Measurements from ENCODE around the gene MRRF. TPM values are rescaled to one million over a fixed set of nuclear protein-coding genes. Genes with fewer than 3 reads are reported as not detected.

The MRRF gene
- total and polyA plus RNA-seq, 2 experiments from 2014 or later, result 23.7 to 30.8 TPM

GRCh38 chr9:122332083-122332482, 67.4 kb downstream of the MRRF start:
- no peaks in the 10 kb centered on the region for H3K79me2 ChIP-seq (ENCODE audit: insufficient read depth)
- H3K4me1 ChIP-seq (ENCODE audit: insufficient read depth), result no peaks in the 10 kb centered on the region
- peaks cover 4% of the 10 kb centered on the region; the same call in 1 of the 2 replicates for H3K36me3 ChIP-seq (ENCODE audit: low read depth)
- H3K9me3 ChIP-seq (ENCODE audit: low read depth), result no peaks in the 10 kb centered on the region
- H3K4me2 ChIP-seq (ENCODE audit: unreplicated experiment), result no peak overlapping the region
- no peak for TF ChIP-seq EZH2 (IDR thresholded peaks at IDR 0.05; ENCODE audit: insufficient read depth, poor library complexity, severe bottlenecking)
- no peak for TF ChIP-seq EZH2phosphoT487 (IDR thresholded peaks at IDR 0.05; ENCODE audit: insufficient read depth, low read depth)
- H3K4me3 ChIP-seq, result no peak overlapping the region
- H4K20me1 ChIP-seq (ENCODE audit: insufficient read depth), result no peaks in the 10 kb centered on the region
- WGBS, 2 experiments (ENCODE audit: low coverage in 1 of 2, low lambda C conversion rate in 2 of 2, missing lambda C conversion rate in 2 of 2), result 63 to 66% methylated on average over 6 of the region's 6 CpGs
- no peak overlapping the region for H2AFZ ChIP-seq
- no peaks in the 10 kb centered on the region for H3K27me3 ChIP-seq (replicated peaks; ENCODE audit: insufficient read depth)
- H3K9ac ChIP-seq, result no peak overlapping the region
- no peak for DNase-seq
- no peaks in the 10 kb centered on the region for H3F3A ChIP-seq (ENCODE audit: insufficient read depth)
- no peak overlapping the region for H3K27ac ChIP-seq
- in situ Hi-C loops (cut with MboI), result no loop called here
- H3K9me2 ChIP-seq (ENCODE audit: insufficient read depth), result no peaks in the 10 kb centered on the region

GRCh38 chr9:122332644-122333043, 68.0 kb downstream of the MRRF start:
- no peaks in the 10 kb centered on the region for H3K27me3 ChIP-seq (replicated peaks; ENCODE audit: insufficient read depth)
- H3K9me2 ChIP-seq (ENCODE audit: insufficient read depth), result no peaks in the 10 kb centered on the region
- no peaks in the 10 kb centered on the region for H3K4me1 ChIP-seq (ENCODE audit: insufficient read depth)
- TF ChIP-seq EZH2 (IDR thresholded peaks at IDR 0.05; ENCODE audit: insufficient read depth, poor library complexity, severe bottlenecking) (no peak), EZH2phosphoT487 (IDR thresholded peaks at IDR 0.05; ENCODE audit: insufficient read depth, low read depth) (no peak)
- WGBS, 2 experiments (ENCODE audit: low coverage in 1 of 2, low lambda C conversion rate in 2 of 2, missing lambda C conversion rate in 2 of 2), result 56 to 58% methylated on average over 7 of the region's 7 CpGs
- no peaks in the 10 kb centered on the region for H3K9me3 ChIP-seq (ENCODE audit: low read depth)
- H3K36me3 ChIP-seq (ENCODE audit: low read depth), result no peaks in the 10 kb centered on the region
- no peaks in the 10 kb centered on the region for H3F3A ChIP-seq (ENCODE audit: insufficient read depth)
- H4K20me1 ChIP-seq (ENCODE audit: insufficient read depth), result no peaks in the 10 kb centered on the region
- no peak overlapping the region for H2AFZ ChIP-seq
- no peak overlapping the region for H3K4me3 ChIP-seq
- in situ Hi-C loops (cut with MboI), result no loop called here
- H3K79me2 ChIP-seq (ENCODE audit: insufficient read depth), result no peaks in the 10 kb centered on the region
- H3K4me2 ChIP-seq (ENCODE audit: unreplicated experiment), result no peak overlapping the region
- H3K9ac ChIP-seq, result no peak overlapping the region
- H3K27ac ChIP-seq, result no peak overlapping the region
- DNase-seq, result no peak

GRCh38 chr9:122333169-122333808, 68.6 kb downstream of the MRRF start:
- no peaks in the 10 kb centered on the region for H3K27me3 ChIP-seq (replicated peaks; ENCODE audit: insufficient read depth)
- H4K20me1 ChIP-seq (ENCODE audit: insufficient read depth), result no peaks in the 10 kb centered on the region
- no peaks in the 10 kb centered on the region for H3K9me2 ChIP-seq (ENCODE audit: insufficient read depth)
- no peaks in the 10 kb centered on the region for H3F3A ChIP-seq (ENCODE audit: insufficient read depth)
- H3K79me2 ChIP-seq (ENCODE audit: insufficient read depth), result no peaks in the 10 kb centered on the region
- no peak overlapping the region for H3K4me2 ChIP-seq (ENCODE audit: unreplicated experiment)
- 67 to 78% methylated on average over 10 of the region's 10 CpGs for WGBS, 2 experiments (ENCODE audit: low coverage in 1 of 2, low lambda C conversion rate in 2 of 2, missing lambda C conversion rate in 2 of 2)
- no peak overlapping the region for H3K4me3 ChIP-seq
- no peak overlapping the region for H3K27ac ChIP-seq
- in situ Hi-C loops (cut with MboI), result no loop called here
- H3K9me3 ChIP-seq (ENCODE audit: low read depth), result no peaks in the 10 kb centered on the region
- H3K9ac ChIP-seq, result no peak overlapping the region
- H2AFZ ChIP-seq, result no peak overlapping the region
- H3K4me1 ChIP-seq (ENCODE audit: insufficient read depth), result no peaks in the 10 kb centered on the region
- TF ChIP-seq EZH2phosphoT487 (IDR thresholded peaks at IDR 0.05; ENCODE audit: insufficient read depth, low read depth), result no peak
- no peak for TF ChIP-seq EZH2 (IDR thresholded peaks at IDR 0.05; ENCODE audit: insufficient read depth, poor library complexity, severe bottlenecking)
- H3K36me3 ChIP-seq (ENCODE audit: low read depth), result no peaks in the 10 kb centered on the region
- DNase-seq, result no peak

- no peaks in the 10 kb centered on the region for H4K20me1 ChIP-seq (ENCODE audit: insufficient read depth)
- H3K9ac ChIP-seq, result no peak overlapping the region
- TF ChIP-seq EZH2 (IDR thresholded peaks at IDR 0.05; ENCODE audit: insufficient read depth, poor library complexity, severe bottlenecking), result no peak
- no peak for TF ChIP-seq EZH2phosphoT487 (IDR thresholded peaks at IDR 0.05; ENCODE audit: insufficient read depth, low read depth)
- H3K27ac ChIP-seq, result no peak overlapping the region
- no peaks in the 10 kb centered on the region for H3K36me3 ChIP-seq (ENCODE audit: low read depth)
- H3F3A ChIP-seq (ENCODE audit: insufficient read depth), result no peaks in the 10 kb centered on the region
- no peak overlapping the region for H3K4me2 ChIP-seq (ENCODE audit: unreplicated experiment)
- H3K9me3 ChIP-seq (ENCODE audit: low read depth), result no peaks in the 10 kb centered on the region
- 77 to 84% methylated on average over 4 of the region's 4 CpGs for WGBS, 2 experiments (ENCODE audit: low coverage in 1 of 2, low lambda C conversion rate in 2 of 2, missing lambda C conversion rate in 2 of 2)
- no peaks in the 10 kb centered on the region for H3K79me2 ChIP-seq (ENCODE audit: insufficient read depth)
- no peaks in the 10 kb centered on the region for H3K4me1 ChIP-seq (ENCODE audit: insufficient read depth)
- H3K27me3 ChIP-seq (replicated peaks; ENCODE audit: insufficient read depth), result no peaks in the 10 kb centered on the region
- peak; percentile 28 for DNase-seq
- no peak overlapping the region for H2AFZ ChIP-seq
- in situ Hi-C loops (cut with MboI), result no loop called here
- no peaks in the 10 kb centered on the region for H3K9me2 ChIP-seq (ENCODE audit: insufficient read depth)
- H3K4me3 ChIP-seq, result no peak overlapping the region
Observed at GRCh38 chr9:122334916-122335315, 70.2 kb downstream of the MRRF start.
